PC-9 (cell line): ENCODE data around the gene PLA2G4A. TPM values are rescaled to one million over a fixed set of nuclear protein-coding genes. Genes with fewer than 3 reads are reported as not detected.

Experiments
- BruUV-seq: library from RNA; stranded (reverse); fragments of 400-500 nt; replicated peaks from 2 replicates; lab custom pipeline; 2021; lab: Mats Ljungman, UMichigan
- CTCF ChIA-PET: fragments of 300-600 bp; sonication (Branson Sonifier 250); formaldehyde crosslinking; loops from one replicate; lab custom pipeline; 2022; ENCODE audit warnings: antibody characterized with exemption; lab: Charles Lee
- POLR2A ChIA-PET: fragments of 300-600 bp; sonication (Branson Sonifier 250); formaldehyde crosslinking; loops from one replicate; lab custom pipeline; 2022; ENCODE audit warnings: antibody characterized with exemption; ENCODE audit not compliant: unreplicated experiment; lab: Charles Lee
- DNase-seq, 2 experiments: peaks; one replicate each; pipeline versions ENCODE4 v3.0.0 to v3.0.0-alpha.2; 2015 to 2022; ENCODE audit warnings: mixed read lengths in 1 of 2
- H2AFZ ChIP-seq: fragments of 200-600 bp; sonication (generic); 2 replicates; pipeline ENCODE4 v1.8.1; 2017; ENCODE audit warnings: antibody characterized with exemption
- H3F3A ChIP-seq: fragments of 200-600 bp; sonication (generic); 2 replicates; pipeline ENCODE4 v1.8.1; 2017; ENCODE audit warnings: antibody characterized with exemption, mild to moderate bottlenecking, low read depth; ENCODE audit not compliant: insufficient read depth
- H3K27ac ChIP-seq: fragments of 200-600 bp; sonication (generic); 2 replicates; pipeline ENCODE4 v1.6.1; 2016; ENCODE audit warnings: mixed run types
- H3K27me3 ChIP-seq: fragments of 200-600 bp; sonication (generic); 2 replicates; pipeline ENCODE4 v1.6.1; 2016; ENCODE audit warnings: low read depth, mixed run types; ENCODE audit not compliant: insufficient read depth
- H3K36me3 ChIP-seq: fragments of 200-600 bp; sonication (generic); 2 replicates; pipeline ENCODE4 v1.6.1; 2016; ENCODE audit warnings: low read depth, mixed run types
- H3K4me1 ChIP-seq: fragments of 200-600 bp; sonication (generic); replicated peaks from 2 replicates; pipeline ENCODE4 v1.6.1; 2016; ENCODE audit warnings: mixed run types; ENCODE audit not compliant: insufficient read depth
- H3K4me2 ChIP-seq: fragments of 200-600 bp; sonication (generic); 2 replicates; pipeline ENCODE4 v1.6.1; 2017; ENCODE audit warnings: mixed run types
- H3K4me3 ChIP-seq: fragments of 200-600 bp; sonication (generic); 2 replicates; pipeline ENCODE4 v1.6.1; 2016; ENCODE audit warnings: mixed run types
- H3K79me2 ChIP-seq: fragments of 200-600 bp; sonication (generic); 2 replicates; pipeline ENCODE4 v1.6.1; 2017; ENCODE audit warnings: low read depth, mixed run types
- H3K9me2 ChIP-seq: fragments of 200-600 bp; sonication (generic); 2 replicates; pipeline ENCODE4 v1.8.1; 2017; ENCODE audit warnings: mild to moderate bottlenecking; ENCODE audit not compliant: insufficient read depth
- H3K9me3 ChIP-seq: fragments of 200-600 bp; sonication (generic); 2 replicates; pipeline ENCODE4 v1.8.1; 2016; ENCODE audit warnings: low read depth; ENCODE audit not compliant: insufficient read depth
- H4K20me1 ChIP-seq: fragments of 200-600 bp; sonication (generic); 2 replicates; pipeline ENCODE4 v1.8.1; 2017; ENCODE audit not compliant: insufficient read depth
- CTCF ChIP-seq: fragments of 200-600 bp; sonication (generic); conservative IDR thresholded peaks from 2 replicates; pipeline ENCODE4 v1.6.1; 2017; ENCODE audit warnings: mixed run types, antibody characterized with exemption, mild to moderate bottlenecking, moderate library complexity
- EZH2 ChIP-seq: fragments of 200-600 bp; sonication (generic); IDR thresholded peaks from 2 replicates; pipeline ENCODE4 v1.8.0; 2017; ENCODE audit warnings: antibody characterized with exemption, low read depth
- intact Hi-C: fragments of 100-400 bp; cut with micrococcal nuclease; formaldehyde crosslinking; loops from one replicate; pipeline ENCODE4 v1.10.0; 2022; ENCODE audit not compliant: unreplicated experiment
- total RNA-seq: library from RNA; stranded (reverse); gene quantifications from 2 replicates; pipeline ENCODE4 v1.2.3, GENCODE V29; 2021

Gene PLA2G4A
- total RNA-seq, 1 experiment from 2014 or later: 3.3 TPM

DNA sequence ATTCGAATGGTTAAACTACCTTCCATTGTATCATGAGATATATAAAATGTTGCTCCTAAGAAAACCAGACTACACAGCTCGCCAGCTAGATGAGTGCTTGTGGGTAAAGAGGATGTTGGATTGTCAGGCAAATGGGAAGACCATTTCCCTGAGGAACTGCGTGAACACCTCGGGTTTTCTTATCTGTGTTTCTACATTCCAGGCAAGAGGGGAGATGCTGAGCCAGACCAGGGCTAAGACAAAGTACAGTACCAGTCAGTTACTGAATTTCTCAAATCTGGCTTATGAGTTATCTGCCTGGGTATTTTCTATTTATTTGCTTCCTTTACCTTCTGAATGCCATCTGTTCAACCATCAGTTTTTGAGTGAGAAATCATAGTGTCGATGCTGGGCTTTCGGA lies 170.8 kb downstream of the PLA2G4A start:
- BruUV-seq: no TSS peak
- CTCF ChIA-PET: no interaction called here
- intact Hi-C loops: no loop called here

GRCh38 chr1:187001198-187001889 lies 172.6 kb downstream of the PLA2G4A start:
- no peak overlapping the region for H2AFZ ChIP-seq
- TF ChIP-seq CTCF (no peak), EZH2 (no peak)
- no peaks in the 10 kb centered on the region for H3K9me2 ChIP-seq
- no peaks in the 10 kb centered on the region for H3K79me2 ChIP-seq
- no peaks in the 10 kb centered on the region for H3K27me3 ChIP-seq
- no peaks in the 10 kb centered on the region for H3F3A ChIP-seq
- H3K27ac ChIP-seq: no peak overlapping the region
- CTCF ChIA-PET: no interaction called here
- H3K36me3 ChIP-seq: no peaks in the 10 kb centered on the region
- H3K4me3 ChIP-seq: no peak overlapping the region
- no peak overlapping the region for H3K4me2 ChIP-seq
- H3K9me3 ChIP-seq: no peaks in the 10 kb centered on the region
- POLR2A ChIA-PET: no interaction called here
- BruUV-seq: no TSS peak
- H4K20me1 ChIP-seq: no peaks in the 10 kb centered on the region
- DNase-seq: peak in 1 of 2 experiments; percentile 64
- no peaks in the 10 kb centered on the region for H3K4me1 ChIP-seq
- intact Hi-C loops: no loop called here

More for the DNA sequence above, 170.8 kb downstream of the PLA2G4A start:
- no peak for DNase-seq
- Histone ChIP-seq H3K4me2 (no peak overlapping the region), H2AFZ (no peak overlapping the region), H3K36me3 (no peaks in the 10 kb centered on the region), H3K27me3 (no peaks in the 10 kb centered on the region), H3F3A (no peaks in the 10 kb centered on the region), H3K9me3 (no peaks in the 10 kb centered on the region), H3K4me1 (no peaks in the 10 kb centered on the region), H3K9me2 (no peaks in the 10 kb centered on the region), H3K79me2 (no peaks in the 10 kb centered on the region), H3K27ac (no peak overlapping the region), H3K4me3 (no peak overlapping the region), H4K20me1 (no peaks in the 10 kb centered on the region)
- no peak for TF ChIP-seq CTCF
- no peak for TF ChIP-seq EZH2
- POLR2A ChIA-PET: no interaction called here

GRCh38 chr1:187003353-187003752 lies 174.6 kb downstream of the PLA2G4A start:
- TF ChIP-seq CTCF: no peak
- TF ChIP-seq EZH2: no peak
- no TSS peak for BruUV-seq
- Histone ChIP-seq H4K20me1 (no peaks in the 10 kb centered on the region), H2AFZ (no peak overlapping the region), H3K9me2 (no peaks in the 10 kb centered on the region), H3K36me3 (no peaks in the 10 kb centered on the region), H3K4me1 (no peaks in the 10 kb centered on the region), H3K4me2 (no peak overlapping the region), H3K27me3 (no peaks in the 10 kb centered on the region), H3K4me3 (no peak overlapping the region), H3K9me3 (no peaks in the 10 kb centered on the region), H3K79me2 (no peaks in the 10 kb centered on the region), H3F3A (no peaks in the 10 kb centered on the region), H3K27ac (no peak overlapping the region)
- ChIA-PET POLR2A (no interaction called here), CTCF (no interaction called here)
- no peak for DNase-seq
- intact Hi-C loops: no loop called here
